Endothelial cell (in vitro differentiated cells): ENCODE results near the gene RESP18. TPM values are rescaled to one million over a fixed set of nuclear protein-coding genes. Genes with fewer than 3 reads are reported as not detected.

Experiments used
- DNase-seq: peaks from one replicate; pipeline ENCODE4 v3.0.0; 2021; ENCODE audit warnings: low spot score
- H3K27ac Mint-ChIP-seq: one replicate; pipeline ENCODE4 v1.8.0; 2021; ENCODE audit warnings: mixed read lengths, inconsistent platforms; ENCODE audit not compliant: unreplicated experiment
- H3K27me3 Mint-ChIP-seq: one replicate; pipeline ENCODE4 v1.8.0; 2021; ENCODE audit warnings: mild to moderate bottlenecking, moderate library complexity, mixed read lengths, inconsistent platforms; ENCODE audit not compliant: unreplicated experiment
- H3K36me3 Mint-ChIP-seq: one replicate; pipeline ENCODE4 v1.8.0; 2021; ENCODE audit warnings: mild to moderate bottlenecking, low read depth, mixed read lengths, inconsistent platforms; ENCODE audit not compliant: unreplicated experiment
- H3K4me1 Mint-ChIP-seq: one replicate; pipeline ENCODE4 v1.8.0; 2021; ENCODE audit warnings: mild to moderate bottlenecking, mixed read lengths, inconsistent platforms; ENCODE audit not compliant: unreplicated experiment
- H3K4me3 Mint-ChIP-seq: one replicate; pipeline ENCODE4 v1.8.0; 2021; ENCODE audit warnings: mild to moderate bottlenecking, mixed read lengths, inconsistent platforms; ENCODE audit not compliant: unreplicated experiment
- H3K9me3 Mint-ChIP-seq: one replicate; pipeline ENCODE4 v1.8.0; 2021; ENCODE audit warnings: mixed read lengths, inconsistent platforms; ENCODE audit not compliant: unreplicated experiment
- CTCF ChIP-seq: fragments of 200-600 bp; sonication (generic); IDR thresholded peaks from one replicate; pipeline ENCODE4 v1.5.0; 2021; ENCODE audit warnings: antibody characterized with exemption; ENCODE audit not compliant: unreplicated experiment
- microRNA-seq: library from miRNA; unstranded; fragments of <30 nt; microRNA quantifications from one replicate; pipeline ENCODE4, GENCODE V29; 2020; ENCODE audit not compliant: unreplicated experiment
- total RNA-seq: library from RNA; stranded (reverse); fragmentation: NEBNext Ultra II Directional; extraction: Animal tissue kit (Norgen Biotek cat#: 25700); gene quantifications from one replicate; pipeline ENCODE4 v1.2.1, GENCODE V29; 2021; ENCODE audit not compliant: unreplicated experiment

RESP18 gene
- total RNA-seq, 1 donor from 2014 or later = not detected

GRCh38 chr2:219279916-219280516, 52.5 kb downstream of the RESP18 start:
- H3K36me3 Mint-ChIP-seq = peaks cover 19% of the 10 kb centered on the region
- H3K9me3 Mint-ChIP-seq = no peaks in the 10 kb centered on the region
- peak overlapping the region; percentile 96 for H3K27ac Mint-ChIP-seq
- no peak for DNase-seq
- peaks cover 15% of the 10 kb centered on the region for H3K27me3 Mint-ChIP-seq
- no peak for TF ChIP-seq CTCF
- peak overlapping the region; percentile 91 for H3K4me3 Mint-ChIP-seq
- H3K4me1 Mint-ChIP-seq = peaks cover 21% of the 10 kb centered on the region

- H3K4me3 Mint-ChIP-seq = peak within 1 kb of the TSS; percentile 91
- H3K4me1 Mint-ChIP-seq = peaks cover 26% of the 10 kb centered on the region
- peak; percentile 95 for DNase-seq
- peaks cover 19% of the 10 kb centered on the region for H3K36me3 Mint-ChIP-seq
- H3K27ac Mint-ChIP-seq = peak within 1 kb of the TSS; percentile 96
- no peaks in the 10 kb centered on the region for H3K9me3 Mint-ChIP-seq
- TF ChIP-seq CTCF = no peak
- H3K27me3 Mint-ChIP-seq = peaks cover 15% of the 10 kb centered on the region
Observed at GRCh38 chr2:219279151-219279915, 53.2 kb downstream of the RESP18 start, which contains the start of gene DNAJB2. DNAJB2 (plus strand) TSS chr2:219279366; CDS start chr2:219279834, 468 bp downstream.

- H3K36me3 Mint-ChIP-seq = peaks cover 17% of the 10 kb centered on the region
- peaks cover 15% of the 10 kb centered on the region for H3K27me3 Mint-ChIP-seq
- TF ChIP-seq CTCF = no peak
- peak overlapping the region; percentile 95 for H3K27ac Mint-ChIP-seq
- peak overlapping the region; percentile 90 for H3K4me3 Mint-ChIP-seq
- no peaks in the 10 kb centered on the region for H3K9me3 Mint-ChIP-seq
- peaks cover 26% of the 10 kb centered on the region for H3K4me1 Mint-ChIP-seq
- DNase-seq = no peak
Observed at GRCh38 chr2:219278655-219279150, 53.8 kb downstream of the RESP18 start.

GRCh38 chr2:219277703-219278654, 54.6 kb downstream of the RESP18 start:
- peak; percentile 95 for TF ChIP-seq CTCF
- no peaks in the 10 kb centered on the region for H3K9me3 Mint-ChIP-seq
- peaks cover 26% of the 10 kb centered on the region for H3K4me1 Mint-ChIP-seq
- H3K36me3 Mint-ChIP-seq = peaks cover 12% of the 10 kb centered on the region
- H3K27ac Mint-ChIP-seq = peak overlapping the region; percentile 95
- DNase-seq = peak; percentile 79
- peaks cover 15% of the 10 kb centered on the region for H3K27me3 Mint-ChIP-seq
- peak overlapping the region; percentile 90 for H3K4me3 Mint-ChIP-seq

Small RNA genes lying within 50 kb of the gene (microRNA-seq; reads per million reads assigned to microRNA genes)
- gene MIR153-1 = not detected

Other genes with a start within 250 kb of the RESP18 start
- 11.1 TPM for gene NHEJ1, start 171.9 kb downstream of the RESP18 start, total RNA-seq
- 1.7 TPM for gene SLC23A3, start 162.7 kb downstream of the RESP18 start, total RNA-seq
- gene CNPPD1, start 155.8 kb downstream of the RESP18 start, total RNA-seq = 47.1 TPM
- 90.6 TPM for gene RETREG2, start 154.5 kb downstream of the RESP18 start, total RNA-seq
- 39.7 TPM for gene ZFAND2B, start 126.0 kb downstream of the RESP18 start, total RNA-seq
- gene ABCB6, start 113.8 kb downstream of the RESP18 start, total RNA-seq = 11.4 TPM
- 48.5 TPM for gene ATG9A, start 103.1 kb downstream of the RESP18 start, total RNA-seq
- gene ANKZF1, start 102.9 kb downstream of the RESP18 start, total RNA-seq = 43.8 TPM
- 7.3 TPM for gene GLB1L, start 87.3 kb downstream of the RESP18 start, total RNA-seq
- gene STK16, start 87.3 kb downstream of the RESP18 start, total RNA-seq = 29.5 TPM
- gene TUBA4B, start 79.5 kb downstream of the RESP18 start, total RNA-seq = not detected
- gene TUBA4A, start 78.8 kb downstream of the RESP18 start, total RNA-seq = 18.7 TPM
- 64.3 TPM for gene DNAJB2, start 53.4 kb downstream of the RESP18 start, total RNA-seq
- gene PTPRN, start 23.3 kb downstream of the RESP18 start, total RNA-seq = 1.1 TPM
- gene DNPEP, start 55.2 kb upstream of the RESP18 start, total RNA-seq = 49.6 TPM
- 0.10 TPM for gene DES, start 85.6 kb upstream of the RESP18 start, total RNA-seq
- 6.1 TPM for gene SPEG, start 102.1 kb upstream of the RESP18 start, total RNA-seq
- 30.2 TPM for gene GMPPA, start 166.1 kb upstream of the RESP18 start, total RNA-seq
- 1.6 TPM for gene ASIC4, start 181.7 kb upstream of the RESP18 start, total RNA-seq
- gene CHPF, start 211.1 kb upstream of the RESP18 start, total RNA-seq = 4.1 TPM
- not detected for gene TMEM198, start 211.3 kb upstream of the RESP18 start, total RNA-seq
- 53.4 TPM for gene OBSL1, start 238.8 kb upstream of the RESP18 start, total RNA-seq
- gene INHA, start 239.6 kb upstream of the RESP18 start, total RNA-seq = not detected